DMS114 treated with DMSO at 0.1 percent for 48 hours (cell line): ENCODE results near the gene G3BP1.
"Not testable (repeated sequence)": the region's sequence is repeated elsewhere in the genome, so short reads cannot be mapped to it uniquely, and the experiment has no call there.

Source experiments
- DNase-seq: peaks from one replicate; lab custom pipeline; 2025; ENCODE audit not compliant: unreplicated experiment; lab: John Stamatoyannopoulos, UW

Gene G3BP1

DNA sequence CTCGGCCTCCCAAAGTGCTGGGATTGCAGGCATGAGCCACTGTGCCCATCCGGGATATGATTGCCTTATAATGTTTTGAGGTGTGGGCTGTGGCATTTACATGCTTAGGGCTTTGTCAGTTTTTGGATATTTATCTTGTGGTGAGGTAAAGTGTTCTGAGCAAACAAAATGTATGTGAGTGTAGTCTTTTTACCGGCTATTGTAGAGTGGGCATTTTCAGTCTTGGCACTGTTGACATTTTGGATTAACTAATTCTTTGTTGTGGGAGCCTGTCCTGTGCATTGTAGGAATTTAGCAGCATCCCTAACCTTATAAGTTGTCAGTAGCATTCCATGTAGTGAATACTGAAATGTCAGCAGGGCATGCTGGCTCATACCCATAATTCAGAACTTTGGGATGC is 21.6 kb downstream of the G3BP1 start:
- no peak for DNase-seq

DNA sequence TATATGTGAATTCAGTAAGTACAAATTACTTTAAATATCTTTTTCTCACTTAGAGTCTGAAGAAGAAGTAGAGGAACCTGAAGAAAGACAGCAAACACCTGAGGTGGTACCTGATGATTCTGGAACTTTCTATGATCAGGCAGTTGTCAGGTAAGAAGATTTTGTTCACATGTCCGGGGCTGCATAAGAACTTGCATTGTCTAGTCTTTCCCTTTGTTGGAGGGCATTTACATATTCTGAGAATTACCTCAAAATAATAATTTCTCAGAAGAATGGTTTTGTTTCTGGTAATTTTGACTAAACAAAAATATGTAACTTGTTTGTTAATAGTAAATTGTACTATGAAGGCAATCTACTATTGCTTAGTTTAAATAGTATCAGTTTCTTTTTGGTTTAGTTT is 23.7 kb downstream of the G3BP1 start:
- no peak for DNase-seq

DNA sequence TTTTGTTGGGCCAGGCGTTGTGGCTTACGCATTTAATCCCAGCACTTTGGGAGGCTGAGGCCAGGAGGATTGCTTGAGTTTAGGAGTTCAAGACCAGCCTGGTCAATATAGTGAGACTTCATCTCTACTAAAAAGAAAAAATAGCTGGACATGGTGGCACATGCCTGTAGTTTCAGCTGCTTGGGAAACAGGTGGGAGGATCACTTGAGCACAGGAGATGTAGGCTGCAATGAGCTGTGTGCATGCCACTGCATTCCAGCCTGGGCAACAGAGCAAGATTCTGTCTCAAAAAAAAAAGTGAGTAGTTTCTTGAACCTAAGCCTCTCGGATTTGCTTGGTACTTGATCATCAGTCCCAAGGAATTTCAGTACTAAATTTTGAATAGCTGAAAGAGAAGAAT is 26.9 kb downstream of the G3BP1 start:
- DNase-seq = no peak

DNA sequence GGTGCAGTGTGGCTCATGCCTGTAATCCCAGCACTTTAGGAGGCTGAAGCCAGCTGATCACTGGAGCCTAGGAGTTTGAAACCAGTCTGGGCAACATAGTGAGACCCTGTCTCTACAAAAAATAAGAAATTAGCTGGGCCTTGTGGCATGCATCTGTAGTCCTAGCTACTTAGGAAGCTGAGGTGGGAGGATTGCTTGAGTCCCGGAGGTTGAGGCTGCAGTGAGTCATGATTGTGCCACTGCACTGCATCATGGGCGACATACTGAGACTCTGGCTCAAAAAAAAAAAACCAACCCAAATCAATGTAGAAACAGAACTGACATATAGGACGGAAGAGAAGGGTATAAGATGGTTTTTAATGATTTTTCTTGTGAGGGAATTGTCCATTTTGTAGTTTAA is 27.7 kb downstream of the G3BP1 start:
- DNase-seq = no peak

DNA sequence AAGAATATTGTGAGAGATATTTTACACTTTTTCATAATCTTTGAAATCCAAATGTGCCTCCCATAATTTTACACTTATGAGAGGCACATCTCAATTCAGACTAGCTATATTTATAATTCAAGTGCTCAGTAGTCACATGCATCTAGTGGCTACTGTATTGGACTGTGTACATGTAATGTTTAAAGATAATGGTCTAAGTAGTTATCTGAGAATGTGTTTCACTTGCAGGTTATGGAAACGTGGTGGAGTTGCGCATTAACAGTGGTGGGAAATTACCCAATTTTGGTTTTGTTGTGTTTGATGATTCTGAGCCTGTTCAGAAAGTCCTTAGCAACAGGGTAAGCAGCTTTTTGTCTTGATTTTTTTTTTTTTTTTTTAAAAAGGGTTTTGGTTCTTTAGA is 28.8 kb downstream of the G3BP1 start:
- no peak for DNase-seq

DNA sequence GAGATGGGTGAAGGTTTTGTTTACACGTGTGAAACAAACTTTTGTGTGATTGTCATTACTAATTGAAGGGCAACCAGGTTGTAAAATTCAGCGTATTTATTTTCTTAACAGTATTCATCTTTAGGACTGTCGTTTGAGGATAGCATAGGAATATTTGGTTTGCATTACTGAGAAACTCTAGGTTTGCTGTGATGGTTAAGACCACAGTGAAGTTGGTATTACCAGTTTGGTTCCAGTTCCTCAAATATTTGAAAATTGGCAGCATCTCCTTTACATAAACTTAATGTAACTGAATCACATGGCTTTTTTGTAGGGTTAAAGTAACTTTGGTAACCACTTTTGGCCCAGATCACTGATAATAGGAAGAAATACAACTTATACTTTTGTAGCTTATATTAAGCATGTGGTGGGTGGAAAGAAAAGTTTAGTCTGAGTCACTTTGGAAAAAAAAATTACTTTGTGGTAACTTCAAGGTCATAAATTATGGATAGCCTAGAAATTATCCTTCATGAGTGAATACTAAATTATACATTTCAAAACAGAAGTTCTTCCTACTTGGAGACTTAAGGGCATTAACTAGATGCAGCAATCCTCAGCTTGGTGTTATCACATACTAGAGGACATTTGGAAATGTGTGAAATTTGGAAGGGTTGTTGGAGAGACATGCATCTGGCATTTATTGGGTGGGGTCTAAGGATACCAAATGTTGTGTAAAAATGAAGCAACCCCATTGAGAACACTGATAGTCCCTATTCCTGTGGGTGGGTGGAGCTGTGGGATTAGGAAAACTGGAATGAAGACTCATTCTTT is 33.9 kb downstream of the G3BP1 start:
- no peak for DNase-seq

DNA sequence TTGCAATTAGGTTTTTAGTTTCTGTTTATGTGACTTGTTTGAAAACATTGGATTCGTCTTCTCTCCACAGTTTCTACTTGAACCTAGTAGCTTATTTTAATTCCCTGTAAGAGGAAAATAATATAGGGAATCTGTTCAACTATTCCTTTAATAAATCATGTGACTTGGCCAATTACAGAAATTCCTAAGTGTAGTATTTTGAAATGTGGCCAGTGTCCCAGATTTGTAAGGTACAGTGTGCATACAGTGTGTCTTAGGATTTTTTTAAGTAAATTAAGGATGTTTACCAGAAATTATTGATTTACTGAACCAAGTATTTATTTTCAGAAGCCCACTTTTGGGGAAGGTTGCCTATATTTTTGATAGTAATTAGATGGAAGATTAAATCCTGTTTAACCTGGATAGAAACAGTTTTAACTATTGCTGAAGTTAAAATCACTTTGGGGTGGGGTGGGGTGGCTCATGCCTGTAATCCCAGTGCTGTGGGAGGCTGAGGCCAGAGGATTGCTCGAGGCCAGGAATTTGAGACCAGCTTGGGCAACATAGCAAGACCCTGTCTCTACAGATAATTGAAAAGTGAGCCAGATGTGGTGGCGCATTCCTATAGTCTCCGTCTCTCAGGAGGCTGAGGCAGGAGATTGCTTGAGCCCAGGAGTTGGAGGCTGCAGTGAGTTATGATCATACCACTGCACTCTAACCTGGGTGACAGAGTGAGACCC is 36.9 kb downstream of the G3BP1 start:
- no peak for DNase-seq

DNA sequence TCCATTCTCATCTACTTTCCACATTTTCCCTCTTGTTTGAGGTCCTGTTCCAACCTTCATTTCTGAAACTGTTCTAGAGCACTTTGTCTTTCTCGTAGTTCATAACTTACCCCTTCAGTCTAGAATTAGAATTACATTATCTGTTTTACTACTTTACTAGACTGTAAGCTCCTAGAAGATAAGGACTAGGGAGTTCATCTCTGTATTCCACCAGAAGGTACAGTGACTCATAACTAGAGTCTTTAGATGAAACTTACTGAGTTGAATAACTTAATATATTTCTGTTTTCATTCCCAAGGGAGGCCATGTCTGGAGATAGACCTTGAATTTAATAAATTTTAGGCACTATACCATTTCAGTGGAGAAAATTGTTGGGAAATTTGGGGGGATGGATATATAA is 38.7 kb downstream of the G3BP1 start:
- no peak for DNase-seq

DNA sequence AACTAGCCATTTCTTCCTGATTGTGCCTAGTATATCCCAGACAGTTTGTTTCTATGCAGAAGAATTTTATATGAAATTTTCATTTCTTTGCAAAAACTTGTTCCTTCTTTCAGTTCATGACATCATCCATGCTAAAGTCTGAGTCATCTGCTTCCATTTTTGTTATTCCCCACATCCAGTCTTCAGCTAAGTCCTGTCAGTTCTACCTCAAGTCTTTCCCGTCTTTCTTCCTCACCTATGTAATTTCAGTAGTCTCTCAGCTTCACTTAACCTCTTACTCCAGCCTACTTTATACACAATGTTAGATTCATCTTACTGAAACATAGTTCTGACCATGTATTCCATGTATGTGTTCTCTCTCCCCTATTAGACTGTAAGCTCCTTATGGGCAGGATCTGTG is 39.1 kb downstream of the G3BP1 start:
- DNase-seq = no peak

DNA sequence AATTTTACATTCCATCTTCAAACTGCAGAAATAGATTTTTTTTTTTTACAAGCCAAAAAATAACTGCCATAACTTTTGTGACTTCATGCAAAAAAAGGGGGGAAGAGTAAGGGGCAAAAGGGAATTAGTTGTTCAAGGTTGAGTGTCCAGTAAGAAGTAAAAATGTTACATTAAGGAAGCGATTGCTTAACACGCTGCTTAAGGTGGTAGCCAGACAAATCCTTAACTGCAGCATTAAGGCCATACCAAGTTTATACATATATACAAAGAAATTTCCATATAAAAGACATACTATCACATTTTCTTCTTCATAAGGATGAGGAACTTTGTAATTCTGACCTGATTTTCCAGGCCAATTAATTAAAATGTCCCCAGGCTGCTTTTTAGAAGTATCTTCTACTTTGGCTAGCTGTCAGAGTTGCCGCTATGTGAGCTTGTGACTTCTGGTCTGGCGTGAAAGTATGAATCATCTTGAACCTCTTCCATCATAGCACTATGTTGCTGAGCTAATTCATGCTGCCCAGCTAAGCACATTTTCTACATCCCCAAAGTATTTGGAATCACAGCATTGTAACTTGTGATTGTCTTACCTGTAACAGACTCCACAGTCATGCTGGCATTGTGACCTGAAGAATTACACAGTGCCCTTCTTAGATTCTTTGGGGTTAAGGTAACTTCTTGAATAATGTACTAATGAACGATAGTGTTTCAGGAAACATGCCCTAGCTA is 40.0 kb downstream of the G3BP1 start:
- DNase-seq = no peak

DNA sequence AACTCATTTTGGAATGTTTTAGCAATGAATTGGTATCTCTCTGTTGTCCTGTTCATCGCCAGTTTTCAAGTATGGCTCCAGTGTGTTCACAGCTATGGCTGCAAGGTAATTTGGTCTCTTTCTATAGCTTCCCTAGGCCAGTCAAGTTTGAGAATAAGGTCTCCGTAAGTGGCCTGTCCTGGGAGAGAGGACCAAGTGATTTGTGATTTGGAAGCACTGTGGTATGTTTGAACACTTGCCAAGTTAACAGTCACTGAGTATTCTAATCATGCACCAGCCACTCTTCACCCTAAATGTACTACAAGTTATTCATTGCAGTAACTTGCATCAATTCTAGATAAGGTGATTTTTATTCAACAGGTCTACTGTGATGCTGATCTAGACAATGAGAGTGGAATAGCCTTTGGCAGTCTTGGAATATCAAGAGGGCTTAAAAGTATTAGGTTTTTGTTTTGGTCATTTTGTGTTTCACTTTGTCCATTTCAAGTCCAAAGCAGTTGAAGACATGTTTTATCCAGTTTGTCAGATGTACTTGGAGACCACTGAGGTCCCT is 41.1 kb downstream of the G3BP1 start:
- no peak for DNase-seq

DNA sequence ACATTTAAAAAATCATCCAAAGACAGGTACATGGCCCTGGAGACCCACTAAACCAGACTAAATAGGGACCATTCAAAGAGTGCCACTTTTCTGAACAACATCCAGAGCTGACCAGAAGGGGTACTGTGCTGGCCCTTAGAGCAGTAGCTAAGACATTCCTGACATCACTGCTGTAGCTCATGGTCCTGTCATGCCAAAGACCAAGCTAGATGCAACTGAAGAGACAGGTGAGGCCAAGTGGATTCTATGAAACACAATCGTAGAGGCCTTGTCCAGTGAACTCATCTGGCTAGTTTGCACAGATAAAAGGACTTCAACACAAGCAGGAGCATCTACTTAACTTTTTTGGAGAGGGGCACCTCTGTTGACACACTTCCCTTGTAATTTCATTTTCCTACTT is 43.3 kb downstream of the G3BP1 start:
- no peak for DNase-seq

DNA sequence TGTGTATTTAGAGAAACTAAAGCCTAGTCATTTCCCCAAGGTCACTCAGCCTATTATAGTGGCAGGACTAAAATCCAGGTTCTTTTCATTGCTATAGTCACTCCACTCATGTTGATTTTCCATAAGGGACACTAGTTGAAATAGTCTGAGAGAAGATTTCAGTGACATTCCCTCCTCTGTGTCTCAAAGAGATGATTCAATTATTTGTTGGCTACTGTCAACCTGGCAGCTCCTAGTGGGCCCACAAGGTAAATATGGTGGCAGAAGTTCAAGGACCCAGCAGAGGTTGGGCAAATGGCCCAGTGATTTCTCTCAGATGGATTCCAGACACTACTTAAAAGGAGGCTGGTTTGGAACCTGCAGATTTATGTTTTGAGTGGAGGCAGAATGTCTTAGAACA is 48.1 kb downstream of the G3BP1 start:
- no peak for DNase-seq

DNA sequence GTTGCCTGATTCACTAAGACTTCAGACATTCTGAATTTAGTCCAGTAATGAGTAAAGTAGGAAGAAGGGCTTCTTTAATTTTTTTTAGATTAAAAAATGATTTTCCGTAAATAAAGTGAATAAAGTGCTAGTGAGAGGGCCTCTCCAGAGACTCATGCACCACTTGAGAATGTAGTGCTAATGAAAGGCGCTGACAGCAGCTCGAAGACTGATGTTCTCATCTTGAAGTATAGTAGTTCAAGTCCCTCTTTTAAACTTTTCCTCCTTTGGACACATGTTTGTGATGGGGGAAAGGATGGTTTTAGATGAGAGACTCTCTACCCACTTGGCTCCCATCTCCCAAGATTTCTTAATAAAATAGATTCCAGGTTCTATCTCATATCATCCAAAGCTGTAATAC is 48.5 kb downstream of the G3BP1 start:
- DNase-seq = no peak

DNA sequence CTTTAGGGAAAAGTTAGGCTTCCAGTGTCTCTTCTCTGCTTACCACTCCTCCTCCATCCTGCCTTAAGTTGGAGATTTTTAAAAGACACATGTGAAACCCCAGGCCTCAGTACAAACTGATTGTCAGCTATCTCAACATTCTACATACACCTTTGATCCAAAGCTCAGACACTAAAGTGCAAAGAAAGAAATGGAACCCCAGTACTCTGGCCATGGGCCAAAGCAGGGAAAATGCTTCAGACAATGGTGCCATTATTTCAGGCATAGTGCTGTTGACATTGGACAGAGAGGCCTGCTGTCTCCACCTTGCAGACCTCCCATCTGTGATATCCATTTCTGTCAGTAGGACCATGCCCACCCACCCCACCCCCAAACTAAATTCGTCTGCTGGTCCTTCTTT is 49.1 kb downstream of the G3BP1 start:
- DNase-seq = no peak

DNA sequence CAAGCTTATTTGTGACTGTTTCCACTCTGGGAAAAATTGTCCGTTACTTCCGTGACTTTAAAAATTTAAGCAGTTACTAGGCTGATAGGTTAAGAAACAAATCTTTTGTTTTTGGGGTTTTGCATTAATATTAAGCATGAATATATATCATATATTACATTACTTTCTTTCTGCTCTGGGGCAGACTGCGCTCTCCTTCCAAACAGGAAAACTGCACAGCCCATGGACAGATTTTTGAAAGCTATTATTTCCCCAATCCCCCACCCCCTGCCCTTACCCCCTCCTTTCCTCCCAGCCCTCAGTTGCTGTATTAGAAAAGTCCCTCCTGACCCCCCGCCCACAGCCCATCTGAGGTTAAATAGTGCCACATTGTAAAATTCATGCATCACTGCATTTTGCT is 50.4 kb downstream of the G3BP1 start:
- DNase-seq = no peak

DNA sequence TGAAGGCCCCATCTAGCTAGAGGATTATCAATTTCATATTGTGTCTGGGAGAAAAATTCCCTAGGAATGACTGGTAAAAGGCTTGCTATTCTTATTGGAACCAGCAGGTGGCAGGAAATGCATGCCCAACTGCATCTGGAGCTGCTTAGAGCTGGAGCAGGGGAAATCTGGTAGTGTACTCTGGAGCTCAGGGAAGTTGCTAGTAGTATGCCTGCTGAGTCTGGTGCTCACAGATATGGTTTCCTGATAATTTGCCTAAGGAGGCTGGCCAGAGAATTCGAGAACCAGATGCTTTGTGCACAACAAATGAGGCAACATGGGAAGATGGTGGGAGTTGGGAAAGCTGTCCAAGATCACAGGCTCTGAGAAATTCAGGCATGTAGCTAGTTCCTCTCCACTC is 53.7 kb downstream of the G3BP1 start:
- DNase-seq = peak; percentile 57

DNA sequence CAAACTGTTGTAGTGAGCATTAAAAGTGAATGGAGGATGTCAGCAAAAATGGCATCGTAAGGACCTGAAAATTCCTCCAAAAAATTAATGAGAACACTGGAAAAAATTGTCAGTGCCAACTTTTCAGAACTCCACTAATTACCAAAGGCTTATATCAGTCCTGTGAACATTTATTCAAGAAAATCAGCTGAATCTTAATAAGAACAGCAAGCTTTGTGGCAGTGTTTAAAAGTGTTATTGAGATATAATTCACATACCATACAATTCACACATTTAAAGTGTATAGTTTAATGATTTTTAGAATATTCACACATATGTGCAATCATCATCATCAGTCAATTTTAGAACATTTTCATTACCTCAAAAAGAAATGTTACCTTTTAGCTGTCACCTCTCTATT is 57.6 kb downstream of the G3BP1 start:
- DNase-seq = no peak

DNA sequence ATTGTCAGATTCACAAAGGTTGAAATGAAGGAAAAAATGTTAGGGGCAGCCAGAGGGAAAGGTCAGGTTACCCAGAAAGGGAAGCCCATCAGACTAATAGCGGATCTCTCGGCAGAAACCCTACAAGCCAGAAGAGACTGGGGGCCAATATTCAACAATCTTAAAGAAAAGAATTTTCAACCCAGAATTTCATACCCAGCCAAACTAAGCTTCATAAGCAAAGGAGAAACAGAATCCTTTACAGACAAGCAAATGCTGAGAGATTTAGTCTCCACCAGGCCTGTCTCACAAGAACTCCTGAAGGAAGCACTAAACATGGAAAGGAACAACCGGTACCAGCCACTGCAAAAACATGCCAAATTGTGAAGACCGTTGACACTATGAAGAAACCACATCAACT is 61.1 kb downstream of the G3BP1 start:
- DNase-seq = not testable (repeated sequence)

DNA sequence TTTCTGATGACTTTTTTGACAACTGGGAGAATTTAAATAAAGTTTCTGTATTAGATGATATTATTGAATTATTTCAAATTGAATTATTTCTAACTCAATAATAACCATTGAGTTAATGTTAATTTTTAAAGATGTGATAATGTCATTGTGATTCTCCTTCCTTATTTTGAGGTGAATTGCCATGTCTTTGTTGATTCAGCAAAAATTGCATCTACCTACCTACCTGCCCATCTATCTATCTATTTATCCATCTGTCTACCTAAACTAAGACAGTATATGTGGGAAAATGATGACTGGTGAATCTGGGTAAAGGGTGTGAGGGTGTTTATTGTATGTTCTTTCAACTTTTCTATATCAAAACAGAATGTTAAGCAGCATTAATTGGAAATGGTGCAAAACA is 75.0 kb downstream of the G3BP1 start:
- no peak for DNase-seq

DNA sequence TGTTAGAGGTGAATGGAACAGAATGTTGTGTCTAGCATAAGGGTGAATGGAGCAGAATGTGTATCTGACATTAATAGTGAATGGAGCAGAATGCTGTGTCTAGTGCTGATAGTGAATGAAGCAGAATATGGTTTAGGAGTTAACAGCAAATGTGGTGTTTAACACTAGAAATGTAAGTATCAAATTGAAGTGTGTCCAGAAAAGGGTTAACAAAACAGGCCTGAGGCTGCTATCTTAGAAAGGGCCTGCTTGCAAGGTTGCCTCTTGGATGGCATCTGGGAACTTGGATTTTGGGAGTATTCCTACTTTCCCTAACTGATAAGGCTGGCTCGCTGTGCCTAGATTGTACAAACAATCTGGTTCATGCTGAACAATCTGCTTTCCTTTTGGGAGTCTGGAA is 76.1 kb downstream of the G3BP1 start:
- DNase-seq = no peak

DNA sequence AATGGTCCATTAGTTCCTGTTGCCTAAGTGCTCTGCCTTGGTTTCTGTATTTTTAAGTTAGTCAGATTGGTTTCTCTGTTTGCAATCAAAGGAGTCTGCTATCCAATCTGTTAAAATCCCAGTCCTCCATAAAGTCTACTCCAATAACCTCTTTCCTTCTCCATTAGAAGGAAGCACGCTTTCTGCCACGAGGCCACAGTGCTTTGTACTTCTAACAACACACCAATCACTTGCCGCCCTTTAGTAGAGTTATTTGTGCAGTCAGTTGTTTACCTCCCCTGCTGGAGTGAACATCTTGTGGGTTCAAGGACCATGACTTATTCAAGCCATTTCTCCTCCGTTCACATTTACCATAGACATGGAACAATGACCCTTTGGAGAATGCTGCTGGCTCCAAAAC is 83.9 kb downstream of the G3BP1 start:
- no peak for DNase-seq
